ENCODE results near the gene MAPK8.
"Not testable (repeated sequence)": the region's sequence is repeated elsewhere in the genome, so short reads cannot be mapped to it uniquely, and the experiment has no call there.

Gene MAPK8

GRCh38 chr10:48306265-48306869, at the start of gene MAPK8:
MAPK8 (plus strand) TSS chr10:48306677; CDS start chr10:48401661, 94,984 bp downstream.
- H3K4me3 ChIP-seq (ENCODE audit: low read depth, low read length), result peak within 1 kb of the TSS; percentile 84

GRCh38 chr10:48257407-48257961, 49.0 kb upstream of the MAPK8 start:
- no peak overlapping the region for H3K4me3 ChIP-seq (ENCODE audit: low read depth, low read length)

GRCh38 chr10:48258105-48258504, 48.4 kb upstream of the MAPK8 start:
- H3K4me3 ChIP-seq (ENCODE audit: low read depth, low read length), result no peak overlapping the region

GRCh38 chr10:48266528-48266927, 39.9 kb upstream of the MAPK8 start:
- no peak overlapping the region for H3K4me3 ChIP-seq (ENCODE audit: low read depth, low read length)

GRCh38 chr10:48271047-48271730, 35.3 kb upstream of the MAPK8 start:
- no peak overlapping the region for H3K4me3 ChIP-seq (ENCODE audit: low read depth, low read length)

- no peak overlapping the region for H3K4me3 ChIP-seq (ENCODE audit: low read depth, low read length)
These were observed 33.8 kb upstream of the MAPK8 start for GRCh38 chr10:48272682-48273081.

GRCh38 chr10:48273741-48274140, 32.7 kb upstream of the MAPK8 start:
- no peak overlapping the region for H3K4me3 ChIP-seq (ENCODE audit: low read depth, low read length)

GRCh38 chr10:48274636-48275035, 31.8 kb upstream of the MAPK8 start, which contains the start of gene FRMPD2:
FRMPD2 (minus strand) TSS chr10:48274696; CDS start chr10:48274567, 129 bp downstream.
- H3K4me3 ChIP-seq (ENCODE audit: low read depth, low read length), result no peak within 1 kb of the TSS

GRCh38 chr10:48277093-48277492, 29.4 kb upstream of the MAPK8 start:
- no peak overlapping the region for H3K4me3 ChIP-seq (ENCODE audit: low read depth, low read length)

- no peak overlapping the region for H3K4me3 ChIP-seq (ENCODE audit: low read depth, low read length)
These were observed 27.3 kb upstream of the MAPK8 start for GRCh38 chr10:48279081-48279751.

- not testable (repeated sequence) for H3K4me3 ChIP-seq (ENCODE audit: low read depth, low read length)
These were observed 24.8 kb upstream of the MAPK8 start for GRCh38 chr10:48281697-48282096.

- H3K4me3 ChIP-seq (ENCODE audit: low read depth, low read length), result no peak overlapping the region
These were observed 23.6 kb upstream of the MAPK8 start for GRCh38 chr10:48282829-48283228.

GRCh38 chr10:48284002-48284546, 22.4 kb upstream of the MAPK8 start:
- H3K4me3 ChIP-seq (ENCODE audit: low read depth, low read length), result no peak overlapping the region

GRCh38 chr10:48284811-48285210, 21.7 kb upstream of the MAPK8 start:
- no peak overlapping the region for H3K4me3 ChIP-seq (ENCODE audit: low read depth, low read length)

GRCh38 chr10:48285710-48286109, 20.8 kb upstream of the MAPK8 start:
- H3K4me3 ChIP-seq (ENCODE audit: low read depth, low read length), result no peak overlapping the region

GRCh38 chr10:48286356-48286755, 20.1 kb upstream of the MAPK8 start:
- no peak overlapping the region for H3K4me3 ChIP-seq (ENCODE audit: low read depth, low read length)

- no peak overlapping the region for H3K4me3 ChIP-seq (ENCODE audit: low read depth, low read length)
These were observed 18.8 kb upstream of the MAPK8 start for GRCh38 chr10:48287417-48288391.

- no peak overlapping the region for H3K4me3 ChIP-seq (ENCODE audit: low read depth, low read length)
These were observed 17.8 kb upstream of the MAPK8 start for GRCh38 chr10:48288661-48289060.

GRCh38 chr10:48289501-48290238, 16.8 kb upstream of the MAPK8 start:
- H3K4me3 ChIP-seq (ENCODE audit: low read depth, low read length), result no peak overlapping the region

- no peak overlapping the region for H3K4me3 ChIP-seq (ENCODE audit: low read depth, low read length)
These were observed 16.2 kb upstream of the MAPK8 start for GRCh38 chr10:48290286-48290685.
